OCI-LY7 (cell line): ENCODE results near the gene ASPRV1.

ENCODE experiments used
- CTCF ChIP-seq: fragments of 200-600 bp; sonication (generic); conservative IDR thresholded peaks from 2 replicates; pipeline ENCODE4 v1.5.1; 2014; ENCODE audit warnings: mild to moderate bottlenecking, antibody characterized with exemption, low read length, moderate library complexity, mixed read lengths
- EZH2phosphoT487 ChIP-seq: fragments of 200-600 bp; sonication (generic); IDR thresholded peaks from 2 replicates; pipeline ENCODE4 v1.6.1; 2018; ENCODE audit warnings: low read depth, borderline replicate concordance, mild to moderate bottlenecking, mixed run types, antibody characterized with exemption, low read length, moderate library complexity, mixed read lengths

- no peak for TF ChIP-seq CTCF
- TF ChIP-seq EZH2phosphoT487 = no peak
Observed at GRCh38 chr2:70008290-70008689, 46.9 kb upstream of the ASPRV1 start.
